ENCODE data around the gene FBXO3. TPM values are rescaled to one million over a fixed set of nuclear protein-coding genes. Genes with fewer than 3 reads are reported as not detected.

Gene FBXO3
- total and polyA plus RNA-seq, 9 of the 15 experiments (the other 6 are each of a cell fraction or from before 2014, with no cell fraction given): 11.6 to 59.3 (median 29.2) TPM

- TF ChIP-seq FOXP4 (CRISPR knock-in tag; IDR thresholded peaks at IDR 0.05; ENCODE audit: borderline replicate concordance): no peak
These were observed 22.4 kb downstream of the FBXO3 start (continued) for GRCh38 chr11:33751878-33752277.

- H3K27me3 ChIP-seq (ENCODE audit: control insufficient read depth in 2 of 2, insufficient read depth in 2 of 2, low read length in 2 of 2): no peaks in the 10 kb centered on the region
- no peak for FAIRE-seq
- no peak overlapping the region for H3K27ac ChIP-seq (ENCODE audit: extremely low read depth, low read depth, low read length)
- H3K4me1 ChIP-seq (replicated peaks in 1 of 2; ENCODE audit: control insufficient read depth in 2 of 2, insufficient read depth in 2 of 2, low read length in 2 of 2): no peaks in the 10 kb centered on the region
- DNase-seq (ENCODE audit: extremely low read depth in 1 of 4, low spot score in 3 of 4): no peak
- no peak overlapping the region for H3K9ac ChIP-seq (ENCODE audit: insufficient read depth in 1 of 2, low read depth in 2 of 2, low read length in 2 of 2)
- H3K4me3 ChIP-seq: no peak overlapping the region
- H3K9me1 ChIP-seq (ENCODE audit: control insufficient read depth, insufficient read depth, low read length): no peaks in the 10 kb centered on the region
- H3K79me2 ChIP-seq (ENCODE audit: control insufficient read depth, insufficient read depth, low read length): no peaks in the 10 kb centered on the region
- no peak for ATAC-seq
- peaks cover 25% of the 10 kb centered on the region for H3K36me3 ChIP-seq (ENCODE audit: control insufficient read depth, insufficient read depth, low read length)
- ChIA-PET POLR2A (interaction anchor here (0.7 kb wide), 1 partner anchor 11 kb away, joined by 3 read pairs; no protein-coding TSS in a partner anchor), CTCF (ENCODE audit: low intra/inter-chr PET ratio) (no interaction called here)
- no peaks in the 10 kb centered on the region for H4K20me1 ChIP-seq (replicated peaks; ENCODE audit: control insufficient read depth, insufficient read depth, low read length)
- H3K9me3 ChIP-seq (replicated peaks; ENCODE audit: control insufficient read depth, insufficient read depth, low read depth, low read length): no peaks in the 10 kb centered on the region
- no peak overlapping the region for H2AFZ ChIP-seq (ENCODE audit: low read depth, low read length)
- in situ Hi-C loops (cut with MboI) (no loop called here), intact Hi-C loops (cut with micrococcal nuclease) (no loop called here)
- no TSS peak for BruUV-seq (replicated peaks)
- 15% methylated on average over 2 of the region's 2 CpGs for WGBS (ENCODE audit: insufficient coverage, low coverage, missing lambda C conversion rate)
- no peak overlapping the region for H3K4me2 ChIP-seq (ENCODE audit: insufficient read depth, low read length)
- TF ChIP-seq CGGBP1 (CRISPR knock-in tag; IDR thresholded peaks at IDR 0.05): no peak
- TF ChIP-seq ZNF274 (IDR thresholded peaks at IDR 0.05; ENCODE audit: borderline replicate concordance, low read depth, low read length): no peak
- no peak for TF ChIP-seq CREB5 (CRISPR knock-in tag; IDR thresholded peaks at IDR 0.05)
- no peak for TF ChIP-seq ZNF609 (CRISPR knock-in tag; IDR thresholded peaks at IDR 0.05; ENCODE audit: borderline replicate concordance)
- TF ChIP-seq, protein P1, sequence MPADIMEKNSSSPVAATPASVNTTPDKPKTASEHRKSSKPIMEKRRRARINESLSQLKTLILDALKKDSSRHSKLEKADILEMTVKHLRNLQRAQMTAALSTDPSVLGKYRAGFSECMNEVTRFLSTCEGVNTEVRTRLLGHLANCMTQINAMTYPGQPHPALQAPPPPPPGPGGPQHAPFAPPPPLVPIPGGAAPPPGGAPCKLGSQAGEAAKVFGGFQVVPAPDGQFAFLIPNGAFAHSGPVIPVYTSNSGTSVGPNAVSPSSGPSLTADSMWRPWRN (IDR thresholded peaks at IDR 0.05; ENCODE audit: low read depth): no peak
- TF ChIP-seq MYBL2 (IDR thresholded peaks at IDR 0.05; ENCODE audit: low read depth): no peak
- no peak for TF ChIP-seq MYBL2 (CRISPR knock-in tag; IDR thresholded peaks at IDR 0.05; ENCODE audit: borderline replicate concordance)
- TF ChIP-seq POU5F1 (IDR thresholded peaks at IDR 0.05; ENCODE audit: borderline replicate concordance, low read depth, low read length, partially characterized antibody): no peak
- TF ChIP-seq KAT7 (CRISPR knock-in tag; IDR thresholded peaks at IDR 0.05; ENCODE audit: borderline replicate concordance): no peak
- no peak for TF ChIP-seq PRPF4 (IDR thresholded peaks at IDR 0.05; ENCODE audit: insufficient read depth, low read depth, low read length, poor library complexity, severe bottlenecking)
These were observed 26.3 kb downstream of the FBXO3 start for GRCh38 chr11:33747979-33748378.
